Adipocyte (in vitro differentiated cells): ENCODE results near the gene MACROD2.

Experiments used
- DNase-seq: peaks from one replicate; pipeline ENCODE4 v3.0.0-alpha.2; 2015; ENCODE audit warnings: low read depth
- H3K27me3 ChIP-seq: replicated peaks from 2 replicates; pipeline ENCODE4 v1.7.0; 2013; ENCODE audit warnings: mild to moderate bottlenecking, low read length, moderate library complexity; ENCODE audit not compliant: control insufficient read depth, insufficient read depth
- H3K36me3 ChIP-seq: 2 replicates; pipeline ENCODE4 v1.7.0; 2013; ENCODE audit warnings: low read length, mild to moderate bottlenecking, moderate library complexity; ENCODE audit not compliant: control insufficient read depth, insufficient read depth, severe bottlenecking
- H3K4me1 ChIP-seq: 2 replicates; pipeline ENCODE4 v1.7.0; 2013; ENCODE audit warnings: mild to moderate bottlenecking, low read length, moderate library complexity; ENCODE audit not compliant: control insufficient read depth, insufficient read depth
- H3K4me3 ChIP-seq: 2 replicates; pipeline ENCODE4 v1.7.0; 2013; ENCODE audit warnings: mild to moderate bottlenecking, low read length, moderate library complexity
- H3K9ac ChIP-seq: 2 replicates; pipeline ENCODE4 v1.7.0; 2013; ENCODE audit warnings: mild to moderate bottlenecking, low read length, moderate library complexity
- H3K9me3 ChIP-seq: 2 replicates; pipeline ENCODE4 v1.7.0; 2013; ENCODE audit warnings: mild to moderate bottlenecking, low read length, moderate library complexity; ENCODE audit not compliant: control insufficient read depth

MACROD2 gene

GRCh38 chr20:15895126-15895525 is 1899.8 kb downstream of the MACROD2 start:
- no peak overlapping the region for H3K4me3 ChIP-seq
- H3K9ac ChIP-seq, result no peak overlapping the region
- DNase-seq, result peak; percentile 72
- no peaks in the 10 kb centered on the region for H3K27me3 ChIP-seq
- H3K36me3 ChIP-seq, result no peaks in the 10 kb centered on the region
- peaks cover 8% of the 10 kb centered on the region for H3K4me1 ChIP-seq
- no peaks in the 10 kb centered on the region for H3K9me3 ChIP-seq

- DNase-seq, result no peak
- Histone ChIP-seq H3K4me1 (peaks cover 8% of the 10 kb centered on the region), H3K4me3 (no peak overlapping the region), H3K9me3 (no peaks in the 10 kb centered on the region), H3K36me3 (no peaks in the 10 kb centered on the region), H3K9ac (no peak overlapping the region), H3K27me3 (no peaks in the 10 kb centered on the region)
Observed at GRCh38 chr20:15895560-15896084, 1900.3 kb downstream of the MACROD2 start.

GRCh38 chr20:15899967-15900366 is 1904.7 kb downstream of the MACROD2 start:
- no peaks in the 10 kb centered on the region for H3K27me3 ChIP-seq
- H3K36me3 ChIP-seq, result no peaks in the 10 kb centered on the region
- peaks cover 4% of the 10 kb centered on the region for H3K4me1 ChIP-seq
- no peaks in the 10 kb centered on the region for H3K9me3 ChIP-seq
- DNase-seq, result no peak
- H3K9ac ChIP-seq, result no peak overlapping the region
- H3K4me3 ChIP-seq, result no peak overlapping the region

GRCh38 chr20:15900443-15900842 is 1905.1 kb downstream of the MACROD2 start:
- no peaks in the 10 kb centered on the region for H3K27me3 ChIP-seq
- H3K36me3 ChIP-seq, result no peaks in the 10 kb centered on the region
- H3K9ac ChIP-seq, result no peak overlapping the region
- peak; percentile 55 for DNase-seq
- H3K9me3 ChIP-seq, result no peaks in the 10 kb centered on the region
- H3K4me3 ChIP-seq, result no peak overlapping the region
- peaks cover 1% of the 10 kb centered on the region for H3K4me1 ChIP-seq

- no peaks in the 10 kb centered on the region for H3K36me3 ChIP-seq
- H3K27me3 ChIP-seq, result no peaks in the 10 kb centered on the region
- H3K4me3 ChIP-seq, result no peak overlapping the region
- no peaks in the 10 kb centered on the region for H3K9me3 ChIP-seq
- H3K9ac ChIP-seq, result no peak overlapping the region
- H3K4me1 ChIP-seq, result peaks cover 8% of the 10 kb centered on the region
- no peak for DNase-seq
Observed at GRCh38 chr20:15902493-15902892, 1907.2 kb downstream of the MACROD2 start.

GRCh38 chr20:15905661-15906060 is 1910.3 kb downstream of the MACROD2 start:
- no peak for DNase-seq
- Histone ChIP-seq H3K27me3 (no peaks in the 10 kb centered on the region), H3K4me3 (no peak overlapping the region), H3K9ac (no peak overlapping the region), H3K9me3 (no peaks in the 10 kb centered on the region), H3K4me1 (peaks cover 8% of the 10 kb centered on the region), H3K36me3 (no peaks in the 10 kb centered on the region)

GRCh38 chr20:15909995-15910394 is 1914.7 kb downstream of the MACROD2 start:
- H3K4me3 ChIP-seq, result no peak overlapping the region
- no peak for DNase-seq
- no peaks in the 10 kb centered on the region for H3K9me3 ChIP-seq
- no peaks in the 10 kb centered on the region for H3K27me3 ChIP-seq
- H3K9ac ChIP-seq, result no peak overlapping the region
- no peaks in the 10 kb centered on the region for H3K36me3 ChIP-seq
- peaks cover 21% of the 10 kb centered on the region for H3K4me1 ChIP-seq

GRCh38 chr20:15911581-15911980 is 1916.3 kb downstream of the MACROD2 start:
- Histone ChIP-seq H3K9ac (no peak overlapping the region), H3K4me3 (no peak overlapping the region), H3K27me3 (no peaks in the 10 kb centered on the region), H3K36me3 (no peaks in the 10 kb centered on the region), H3K4me1 (peaks cover 12% of the 10 kb centered on the region), H3K9me3 (no peaks in the 10 kb centered on the region)
- DNase-seq, result no peak

- Histone ChIP-seq H3K27me3 (no peaks in the 10 kb centered on the region), H3K36me3 (no peaks in the 10 kb centered on the region), H3K9ac (no peak overlapping the region), H3K4me3 (peak overlapping the region; percentile 26), H3K4me1 (peaks cover 12% of the 10 kb centered on the region), H3K9me3 (no peaks in the 10 kb centered on the region)
- DNase-seq, result peak; percentile 51
Observed at GRCh38 chr20:15913391-15914025, 1918.2 kb downstream of the MACROD2 start.

- Histone ChIP-seq H3K9me3 (no peaks in the 10 kb centered on the region), H3K9ac (no peak overlapping the region), H3K36me3 (no peaks in the 10 kb centered on the region), H3K4me3 (no peak overlapping the region), H3K27me3 (no peaks in the 10 kb centered on the region), H3K4me1 (peaks cover 12% of the 10 kb centered on the region)
- DNase-seq, result no peak
Observed at GRCh38 chr20:15916623-15917022, 1921.3 kb downstream of the MACROD2 start.

GRCh38 chr20:15917283-15917682 is 1922.0 kb downstream of the MACROD2 start:
- Histone ChIP-seq H3K36me3 (no peaks in the 10 kb centered on the region), H3K4me3 (no peak overlapping the region), H3K27me3 (no peaks in the 10 kb centered on the region), H3K4me1 (peaks cover 12% of the 10 kb centered on the region), H3K9me3 (no peaks in the 10 kb centered on the region), H3K9ac (no peak overlapping the region)
- peak; percentile 30 for DNase-seq

- H3K36me3 ChIP-seq, result no peaks in the 10 kb centered on the region
- no peaks in the 10 kb centered on the region for H3K9me3 ChIP-seq
- H3K9ac ChIP-seq, result no peak overlapping the region
- no peaks in the 10 kb centered on the region for H3K27me3 ChIP-seq
- DNase-seq, result no peak
- peaks cover 4% of the 10 kb centered on the region for H3K4me1 ChIP-seq
- no peak overlapping the region for H3K4me3 ChIP-seq
Observed at GRCh38 chr20:15918631-15919030, 1923.3 kb downstream of the MACROD2 start.
